GM12865 (cell line): ENCODE results near the gene ERP44.
"Not testable (repeated sequence)": the region's sequence is repeated elsewhere in the genome, so short reads cannot be mapped to it uniquely, and the experiment has no call there.

ENCODE experiments used
- DNase-seq: peaks from one replicate; pipeline ENCODE4 v3.0.0; 2010; ENCODE audit warnings: low read depth
- H3K4me3 ChIP-seq: 2 replicates; pipeline ENCODE4 v1.5.1; 2011; ENCODE audit warnings: mild to moderate bottlenecking, low read depth, low read length, control low read depth
- TF ChIP-seq, protein P1 (sequence below): IDR thresholded peaks from 2 replicates; pipeline ENCODE4 v1.5.1; 2011; ENCODE audit warnings: low read length, control low read depth, low read depth, inconsistent platforms; ENCODE audit not compliant: insufficient read depth; ENCODE audit errors: missing control alignments

The ERP44 gene

DNA sequence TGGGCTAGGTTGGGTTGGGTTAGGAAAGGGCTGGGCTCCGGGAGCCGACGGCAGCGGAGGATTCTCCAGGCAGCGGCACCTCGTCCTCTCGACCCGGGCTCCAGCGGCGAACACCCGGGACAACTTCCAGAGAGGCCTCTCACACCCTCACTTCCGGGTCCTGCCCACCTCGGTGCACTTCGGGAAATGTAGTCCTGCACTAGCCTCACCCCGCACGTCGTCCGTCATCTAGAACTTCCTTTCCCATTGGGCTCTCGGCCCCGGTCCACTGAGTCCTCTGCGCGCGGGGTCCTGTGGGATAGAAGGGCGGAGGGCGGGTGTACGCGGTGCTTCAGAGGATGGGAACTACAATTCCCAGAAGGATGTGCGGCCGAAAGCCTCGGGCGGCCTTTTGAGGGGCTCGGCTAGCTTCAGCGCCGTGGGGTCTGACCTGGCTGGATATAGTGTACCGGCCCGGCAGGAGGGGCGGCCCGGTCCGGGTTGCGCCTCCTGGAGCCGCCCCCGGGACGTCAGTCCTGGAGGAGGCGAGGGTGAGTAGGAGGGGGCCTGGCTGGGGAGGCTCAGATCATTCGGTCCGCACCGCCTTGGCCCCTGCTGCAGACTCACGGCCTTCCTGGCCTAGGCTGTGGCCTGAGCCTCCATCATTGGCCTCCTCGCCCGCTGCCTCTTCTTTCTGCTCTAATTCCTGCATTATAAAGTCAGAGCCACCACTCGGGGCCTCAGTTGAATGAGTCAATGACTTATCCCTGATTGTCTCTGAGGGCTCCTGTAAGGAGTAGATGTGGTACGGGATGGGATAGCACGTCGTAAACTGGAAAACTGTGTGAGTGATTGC is at the start of gene ERP44, which contains the start of gene INVS:
Gene ERP44 (minus strand): TSS at position 114 of the 835 bp plus-strand sequence. CDS start 160 bp downstream, outside the sequence.
Gene INVS (plus strand): TSS at position 357 of the 835 bp plus-strand sequence. CDS start 5,279 bp downstream, outside the sequence.
- peak; percentile 99 for DNase-seq
- H3K4me3 ChIP-seq, result peak within 1 kb of the TSS; percentile 72
- TF ChIP-seq, protein P1, sequence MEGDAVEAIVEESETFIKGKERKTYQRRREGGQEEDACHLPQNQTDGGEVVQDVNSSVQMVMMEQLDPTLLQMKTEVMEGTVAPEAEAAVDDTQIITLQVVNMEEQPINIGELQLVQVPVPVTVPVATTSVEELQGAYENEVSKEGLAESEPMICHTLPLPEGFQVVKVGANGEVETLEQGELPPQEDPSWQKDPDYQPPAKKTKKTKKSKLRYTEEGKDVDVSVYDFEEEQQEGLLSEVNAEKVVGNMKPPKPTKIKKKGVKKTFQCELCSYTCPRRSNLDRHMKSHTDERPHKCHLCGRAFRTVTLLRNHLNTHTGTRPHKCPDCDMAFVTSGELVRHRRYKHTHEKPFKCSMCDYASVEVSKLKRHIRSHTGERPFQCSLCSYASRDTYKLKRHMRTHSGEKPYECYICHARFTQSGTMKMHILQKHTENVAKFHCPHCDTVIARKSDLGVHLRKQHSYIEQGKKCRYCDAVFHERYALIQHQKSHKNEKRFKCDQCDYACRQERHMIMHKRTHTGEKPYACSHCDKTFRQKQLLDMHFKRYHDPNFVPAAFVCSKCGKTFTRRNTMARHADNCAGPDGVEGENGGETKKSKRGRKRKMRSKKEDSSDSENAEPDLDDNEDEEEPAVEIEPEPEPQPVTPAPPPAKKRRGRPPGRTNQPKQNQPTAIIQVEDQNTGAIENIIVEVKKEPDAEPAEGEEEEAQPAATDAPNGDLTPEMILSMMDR, result no peak

GRCh38 chr9:100145976-100146375 is 47.2 kb upstream of the ERP44 start:
- H3K4me3 ChIP-seq, DNase-seq: not testable (repeated sequence)

DNA sequence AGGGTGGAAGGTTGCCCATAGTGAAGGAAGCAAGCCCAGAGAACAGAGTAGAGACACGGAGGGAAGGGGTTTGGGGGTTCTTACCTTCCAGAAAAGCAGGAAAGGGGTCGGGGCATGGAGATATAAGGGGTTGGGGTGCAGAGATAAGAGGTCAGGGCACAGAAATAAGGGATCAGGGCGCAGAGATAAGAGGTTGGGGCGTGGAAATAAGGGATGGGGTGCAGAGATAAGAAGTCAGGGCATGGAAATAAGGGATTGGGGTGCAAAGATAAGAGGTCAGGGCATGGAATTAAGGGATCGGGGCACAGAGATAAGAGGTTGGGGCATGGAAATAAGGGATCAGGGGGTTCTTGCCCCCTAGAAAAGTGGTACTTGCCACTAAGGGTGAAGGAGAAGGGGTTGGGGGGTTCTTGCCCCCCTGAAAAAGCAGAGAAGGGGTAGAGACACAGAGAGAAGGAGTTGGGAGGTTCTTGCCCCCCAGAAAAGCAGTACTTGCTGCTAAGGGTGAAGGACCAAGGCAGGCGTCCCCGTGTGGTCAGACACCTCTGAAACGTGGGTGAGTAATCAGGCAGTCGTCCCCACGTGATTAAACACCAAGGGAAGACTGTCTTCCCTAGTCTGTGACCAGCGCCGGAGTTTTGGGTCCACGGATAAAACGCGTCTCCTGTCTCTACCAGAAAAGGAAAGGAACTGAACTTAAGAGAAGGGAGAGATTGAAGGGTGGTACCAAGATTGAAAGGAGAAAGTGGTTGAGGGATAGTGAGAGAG is 46.6 kb upstream of the ERP44 start:
- H3K4me3 ChIP-seq, DNase-seq: not testable (repeated sequence)

DNA sequence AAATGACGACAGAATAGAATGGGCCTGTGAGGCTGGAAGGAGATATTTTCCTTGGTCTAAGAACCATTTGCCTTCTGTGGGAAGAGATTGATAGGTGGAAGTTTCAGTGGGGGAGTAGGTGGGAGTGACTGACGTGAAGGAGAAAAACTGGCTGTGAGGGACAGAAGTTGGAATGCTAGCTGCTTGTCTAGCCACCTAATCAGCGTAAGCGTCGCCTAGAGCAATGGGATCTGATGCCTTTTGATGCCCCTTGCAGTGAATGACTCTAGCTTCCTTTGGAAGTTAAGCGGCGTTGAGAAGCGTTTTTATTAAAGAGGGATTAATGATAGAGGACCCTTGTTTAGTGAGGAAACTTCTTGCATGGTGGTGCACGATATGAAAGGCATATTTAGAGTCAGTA is 43.1 kb upstream of the ERP44 start:
- not testable (repeated sequence) for H3K4me3 ChIP-seq, DNase-seq

DNA sequence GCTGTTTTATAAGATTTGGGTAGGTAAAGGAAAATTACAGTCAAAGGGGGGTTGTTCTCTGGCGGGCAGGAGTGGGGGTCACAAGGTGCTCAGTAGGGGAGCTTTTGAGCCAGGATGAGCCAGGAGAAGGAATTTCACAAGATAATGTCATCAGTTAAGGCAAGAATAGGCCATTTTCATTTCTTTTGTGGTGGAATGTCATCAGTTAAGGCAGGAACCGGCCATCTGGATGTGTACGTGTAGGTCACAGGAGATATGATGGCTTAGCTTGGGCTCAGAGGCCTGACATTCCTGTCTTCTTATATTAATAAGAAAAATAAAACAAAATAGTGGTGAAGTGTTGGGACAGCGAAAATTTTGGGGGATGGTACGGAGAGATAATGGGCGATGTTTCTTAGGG is 41.5 kb upstream of the ERP44 start:
- H3K4me3 ChIP-seq, DNase-seq: not testable (repeated sequence)

DNA sequence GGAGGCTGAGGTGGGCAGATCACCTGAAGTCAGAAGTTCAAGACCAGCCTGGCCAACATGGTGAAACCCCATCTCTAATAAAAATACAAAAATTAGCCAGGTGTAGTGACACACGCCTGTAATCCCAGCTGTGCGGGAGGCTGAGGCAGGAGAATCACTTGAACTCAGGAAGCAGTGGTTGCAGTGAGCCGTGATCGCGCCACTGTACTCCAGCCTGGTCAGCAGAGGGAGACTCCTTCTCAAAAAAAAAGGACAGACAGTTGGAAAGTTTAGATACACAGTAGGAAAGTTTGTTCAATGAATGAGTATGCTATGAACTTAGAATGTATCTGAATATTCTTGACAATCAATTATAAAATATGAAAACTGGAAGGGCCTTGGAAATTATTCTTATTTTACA is 38.0 kb upstream of the ERP44 start:
- not testable (repeated sequence) for H3K4me3 ChIP-seq, DNase-seq

- no peak overlapping the region for H3K4me3 ChIP-seq
- no peak for DNase-seq
- TF ChIP-seq, protein P1, result no peak
These were observed 35.9 kb upstream of the ERP44 start for GRCh38 chr9:100134731-100135130.

DNA sequence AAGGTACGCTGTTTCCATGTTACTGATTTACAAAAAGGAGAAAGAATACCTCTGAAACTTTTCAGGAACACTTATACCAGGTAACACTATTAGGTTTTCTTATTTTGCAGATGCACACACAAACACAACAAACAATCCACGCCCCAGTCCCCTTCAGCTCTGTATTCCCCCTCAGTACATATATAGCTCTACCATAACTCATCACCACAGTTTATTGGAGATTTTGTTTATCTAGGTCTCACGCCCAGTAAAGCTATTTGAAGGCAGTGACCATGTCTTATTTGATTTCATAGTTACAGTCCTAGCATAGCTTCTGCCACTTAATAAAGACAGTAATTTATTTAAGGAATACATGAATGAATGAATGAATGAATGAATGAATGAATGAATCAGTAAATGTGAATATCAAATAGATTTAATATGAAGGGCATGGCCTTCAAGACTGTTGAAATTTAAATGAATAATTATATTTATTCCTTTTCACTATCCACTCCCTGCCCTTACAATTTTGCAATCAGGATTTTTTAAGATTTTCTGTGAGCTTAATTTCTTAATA is 33.2 kb upstream of the ERP44 start:
- TF ChIP-seq, protein P1, result no peak
- no peak for DNase-seq
- no peak overlapping the region for H3K4me3 ChIP-seq

- H3K4me3 ChIP-seq, result no peak overlapping the region
- DNase-seq, result no peak
- TF ChIP-seq, protein P1, result no peak
These were observed 32.4 kb upstream of the ERP44 start for GRCh38 chr9:100131216-100131615.
